ENCODE data around the gene STK39.

Gene STK39

GRCh38 chr2:167987026-167987425, 260.4 kb downstream of the STK39 start:
- no peak for DNase-seq

- no peak for DNase-seq
These were observed 261.2 kb downstream of the STK39 start for GRCh38 chr2:167986223-167986622.

GRCh38 chr2:167981945-167982344, 265.4 kb downstream of the STK39 start:
- no peak for DNase-seq

GRCh38 chr2:167980439-167980838, 267.0 kb downstream of the STK39 start:
- DNase-seq, result no peak

GRCh38 chr2:167972746-167973145, 274.6 kb downstream of the STK39 start:
- no peak for DNase-seq

GRCh38 chr2:167972020-167972419, 275.4 kb downstream of the STK39 start:
- no peak for DNase-seq

- peak; percentile 48 for DNase-seq
These were observed 280.2 kb downstream of the STK39 start for GRCh38 chr2:167966937-167967913.

- DNase-seq, result peak; percentile 81
These were observed 281.3 kb downstream of the STK39 start for GRCh38 chr2:167965907-167966761.

- DNase-seq, result peak; percentile 21
These were observed 282.6 kb downstream of the STK39 start for GRCh38 chr2:167964650-167965413.

- DNase-seq, result no peak
These were observed 283.3 kb downstream of the STK39 start for GRCh38 chr2:167963899-167964649.

GRCh38 chr2:167962436-167963226, 284.8 kb downstream of the STK39 start:
- no peak for DNase-seq

- DNase-seq, result no peak
These were observed 285.8 kb downstream of the STK39 start for GRCh38 chr2:167961536-167962048.

GRCh38 chr2:167960089-167960747, 287.2 kb downstream of the STK39 start:
- no peak for DNase-seq

- DNase-seq, result peak; percentile 6
These were observed 289.7 kb downstream of the STK39 start for GRCh38 chr2:167957662-167958061.

GRCh38 chr2:167955264-167955906, 292.0 kb downstream of the STK39 start:
- DNase-seq, result no peak

- DNase-seq, result no peak
These were observed 292.9 kb downstream of the STK39 start for GRCh38 chr2:167954495-167954894.

- DNase-seq, result no peak
These were observed 293.6 kb downstream of the STK39 start for GRCh38 chr2:167953776-167954175.

- no peak for DNase-seq
These were observed 296.8 kb downstream of the STK39 start for GRCh38 chr2:167950571-167950970.

- peak; percentile 59 for DNase-seq
These were observed 301.0 kb downstream of the STK39 start for GRCh38 chr2:167946441-167946841.
